HG03565 (cell line): ENCODE data around the gene ZBTB7B.

Experiments
- ATAC-seq: cut with Tn5 transposase; IDR thresholded peaks from one replicate; pipeline ENCODE4 v1.9.1; 2021; ENCODE audit warnings: mild to moderate bottlenecking, moderate library complexity; ENCODE audit not compliant: unreplicated experiment

ZBTB7B gene

GRCh38 chr1:155001675-155002463 is 733 bp upstream of the ZBTB7B start:
- ATAC-seq, result peak; percentile 45

GRCh38 chr1:155003227-155003765 is 694 bp downstream of the ZBTB7B start:
- no peak for ATAC-seq

GRCh38 chr1:155003766-155004351 is 1.3 kb downstream of the ZBTB7B start:
- ATAC-seq, result no peak

GRCh38 chr1:155004352-155005075 is 1.9 kb downstream of the ZBTB7B start:
- ATAC-seq, result no peak

GRCh38 chr1:155005076-155006011 is 2.7 kb downstream of the ZBTB7B start:
- no peak for ATAC-seq

GRCh38 chr1:155006601-155007101 is 4.0 kb downstream of the ZBTB7B start:
- ATAC-seq, result no peak

- ATAC-seq, result no peak
Observed at GRCh38 chr1:155007251-155007828, 4.7 kb downstream of the ZBTB7B start.

- no peak for ATAC-seq
Observed at GRCh38 chr1:155008015-155008941, 5.7 kb downstream of the ZBTB7B start.

- ATAC-seq, result no peak
Observed at GRCh38 chr1:155009221-155009711, 6.7 kb downstream of the ZBTB7B start.

GRCh38 chr1:155009742-155010141 is 7.1 kb downstream of the ZBTB7B start:
- no peak for ATAC-seq

GRCh38 chr1:155010211-155010918 is 7.8 kb downstream of the ZBTB7B start:
- ATAC-seq, result no peak

- no peak for ATAC-seq
Observed at GRCh38 chr1:155011004-155011416, 8.4 kb downstream of the ZBTB7B start.

- no peak for ATAC-seq
Observed at GRCh38 chr1:155011437-155012025, 8.9 kb downstream of the ZBTB7B start.

- no peak for ATAC-seq
Observed at GRCh38 chr1:155012026-155012546, 9.5 kb downstream of the ZBTB7B start.

GRCh38 chr1:155012776-155013602 is 10.4 kb downstream of the ZBTB7B start:
- ATAC-seq, result no peak

- no peak for ATAC-seq
Observed at GRCh38 chr1:155013632-155014031, 11.0 kb downstream of the ZBTB7B start.
